G401.6 (cell line): Measurements from ENCODE around the gene PID1.
"Not testable (repeated sequence)": the region's sequence is repeated elsewhere in the genome, so short reads cannot be mapped to it uniquely, and the experiment has no call there.

Experiments used
- FAIRE-seq: peaks from 2 replicates; lab custom pipeline; 2012; peaks lifted over from hg19 to GRCh38; lab: Jason Lieb, UNC

Gene PID1

GRCh38 chr2:229212241-229212640 lies 58.8 kb downstream of the PID1 start:
- no peak for FAIRE-seq

DNA sequence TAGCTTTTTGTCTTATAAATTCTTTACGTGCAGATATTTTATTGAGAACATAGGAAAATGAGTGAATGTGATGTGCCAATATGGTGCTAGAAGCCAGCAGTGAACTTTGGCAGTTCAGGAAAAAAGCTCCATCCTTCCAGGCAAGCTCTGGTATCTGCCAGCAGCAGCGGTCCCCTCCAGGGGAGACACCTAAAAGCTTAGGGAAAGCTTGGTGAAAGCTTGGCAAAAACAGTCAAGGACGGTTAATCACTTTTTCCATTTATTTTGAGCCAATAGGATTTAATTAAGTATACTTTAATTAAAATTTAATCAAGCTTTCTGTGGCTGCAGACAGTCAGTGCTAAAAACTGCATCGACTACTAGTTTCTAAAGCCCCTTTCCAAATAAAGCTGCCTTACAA lies 60.4 kb downstream of the PID1 start:
- no peak for FAIRE-seq

GRCh38 chr2:229206548-229206947 lies 64.5 kb downstream of the PID1 start:
- no peak for FAIRE-seq

DNA sequence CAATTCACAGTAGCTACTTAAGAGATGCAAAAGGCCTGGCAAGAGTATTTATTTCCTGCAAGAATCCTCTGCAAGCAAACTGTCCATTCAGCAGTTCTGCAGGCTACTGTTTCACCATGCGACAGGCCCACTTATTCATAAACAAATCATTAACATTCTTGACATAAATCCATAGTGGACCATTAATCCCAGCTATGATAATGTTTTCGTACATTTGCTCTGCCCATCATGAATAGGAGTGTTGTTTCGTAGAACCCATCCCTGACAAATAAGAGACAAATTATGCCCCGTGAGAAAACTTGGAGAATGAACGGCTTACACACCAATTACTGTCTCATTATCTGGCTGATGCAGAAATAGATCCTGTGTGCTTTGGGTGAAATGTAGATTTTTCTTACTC lies 65.4 kb downstream of the PID1 start:
- no peak for FAIRE-seq

GRCh38 chr2:229202646-229203045 lies 68.4 kb downstream of the PID1 start:
- no peak for FAIRE-seq

- no peak for FAIRE-seq
These were observed 69.6 kb downstream of the PID1 start for GRCh38 chr2:229201521-229201920.

DNA sequence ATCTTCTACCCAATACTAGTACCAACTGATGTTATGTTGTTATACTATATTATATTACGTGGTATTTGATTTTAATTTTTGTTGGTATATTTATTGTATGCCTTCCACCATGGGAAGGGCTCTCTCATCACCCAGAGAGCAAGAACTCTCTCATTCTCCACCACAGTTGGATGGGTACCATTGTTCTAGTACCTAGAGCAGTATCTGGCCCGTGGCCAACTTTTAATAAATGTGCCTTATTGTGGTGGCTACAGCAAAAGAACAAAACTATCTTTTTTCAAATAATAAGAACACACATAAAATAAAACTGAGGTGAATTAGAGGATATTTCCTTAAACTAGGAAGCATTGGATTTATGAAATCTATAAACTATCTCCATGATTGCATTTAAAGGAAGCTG lies 71.8 kb downstream of the PID1 start:
- no peak for FAIRE-seq

- no peak for FAIRE-seq
These were observed 74.6 kb downstream of the PID1 start for GRCh38 chr2:229196448-229196847.

DNA sequence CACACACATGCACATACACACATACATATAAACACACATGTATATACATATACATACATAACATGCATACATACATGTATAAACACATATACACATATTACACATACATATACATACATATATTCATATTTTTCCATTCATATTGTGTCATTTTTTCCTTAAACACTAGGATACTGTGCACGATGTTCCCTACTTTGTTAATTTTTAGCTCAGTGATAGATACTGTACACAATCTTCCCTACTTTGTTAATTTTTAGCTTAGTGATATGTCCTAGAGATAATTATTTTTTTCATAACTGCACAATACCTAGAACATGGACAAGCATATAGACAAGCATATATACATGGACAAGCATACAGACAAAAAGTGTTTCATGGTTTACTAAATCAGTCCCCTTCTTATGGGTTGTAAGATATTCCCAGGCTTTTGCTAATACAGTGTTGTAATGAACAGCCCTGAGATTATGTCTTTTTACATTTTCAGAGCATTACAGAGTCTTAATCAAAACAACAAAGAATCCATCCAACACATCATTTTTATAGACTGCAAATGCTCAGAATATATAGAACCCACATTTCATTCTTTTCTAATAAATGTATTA lies 75.6 kb downstream of the PID1 start:
- no peak for FAIRE-seq

GRCh38 chr2:229193281-229193680 lies 77.8 kb downstream of the PID1 start:
- no peak for FAIRE-seq

- no peak for FAIRE-seq
These were observed 79.7 kb downstream of the PID1 start for GRCh38 chr2:229191413-229191812.

DNA sequence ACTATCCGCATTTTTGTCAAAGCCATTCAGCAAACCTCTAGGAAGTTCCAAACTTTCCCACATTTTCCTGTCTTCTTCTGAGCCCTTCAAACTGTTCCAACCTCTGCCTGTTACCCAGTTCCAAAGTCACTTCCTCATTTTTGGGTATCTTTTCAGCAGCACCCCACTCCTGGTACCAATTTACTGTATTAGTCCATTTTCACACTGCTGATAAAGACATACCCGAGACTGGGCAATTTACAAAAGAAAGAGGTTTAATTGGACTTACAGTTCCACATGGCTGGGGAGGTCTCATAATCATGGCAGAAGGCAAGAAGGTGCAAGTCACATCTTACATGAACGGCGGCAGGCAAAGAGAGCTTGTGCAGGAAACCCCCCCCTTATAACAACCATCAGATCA lies 84.0 kb downstream of the PID1 start:
- FAIRE-seq = not testable (repeated sequence)

GRCh38 chr2:229181641-229182040 lies 89.4 kb downstream of the PID1 start:
- no peak for FAIRE-seq

DNA sequence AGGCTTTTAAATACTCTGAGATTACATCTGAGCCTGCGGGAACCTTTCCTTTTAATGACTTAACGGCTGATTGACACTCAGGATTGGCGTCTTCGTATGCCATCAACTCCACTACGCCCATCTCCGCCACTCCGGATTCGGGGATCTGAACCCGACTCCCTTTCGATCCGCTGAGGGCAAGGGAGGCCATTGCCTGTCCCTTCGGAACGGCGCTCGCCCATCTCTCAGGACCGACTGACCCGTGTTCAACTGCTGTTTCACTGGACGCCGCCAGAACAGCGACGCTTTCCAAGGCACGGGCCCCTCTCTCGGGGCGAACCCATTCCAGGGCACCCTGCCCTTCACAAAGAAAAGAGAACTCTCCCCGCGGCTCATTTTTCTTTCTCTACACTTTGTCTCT lies 90.4 kb downstream of the PID1 start:
- no peak for FAIRE-seq

GRCh38 chr2:229179628-229180027 lies 91.5 kb downstream of the PID1 start:
- FAIRE-seq = no peak

GRCh38 chr2:229178706-229179105 lies 92.4 kb downstream of the PID1 start:
- no peak for FAIRE-seq

- FAIRE-seq = no peak
These were observed 93.0 kb downstream of the PID1 start for GRCh38 chr2:229178117-229178516.

DNA sequence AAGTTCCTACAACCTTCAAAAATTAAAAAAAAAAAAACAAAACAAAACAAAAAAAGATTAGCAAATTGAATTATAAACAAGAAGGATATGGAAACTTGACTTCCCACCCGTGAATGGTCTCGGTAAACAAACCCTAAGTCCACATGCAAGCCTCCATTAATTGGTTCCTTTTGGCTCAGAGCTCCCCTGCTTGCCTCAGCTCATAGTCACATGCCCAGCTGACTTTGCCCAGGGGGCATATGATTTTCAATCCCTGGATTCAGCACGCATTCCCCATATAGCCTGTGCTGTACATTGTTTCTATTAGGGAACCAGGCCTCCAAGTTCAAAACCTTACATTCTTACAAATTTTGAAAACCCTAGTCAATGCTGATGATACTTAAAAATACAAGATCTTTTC lies 95.0 kb downstream of the PID1 start:
- FAIRE-seq = no peak

GRCh38 chr2:229175497-229175863 lies 95.6 kb downstream of the PID1 start:
- FAIRE-seq = no peak

DNA sequence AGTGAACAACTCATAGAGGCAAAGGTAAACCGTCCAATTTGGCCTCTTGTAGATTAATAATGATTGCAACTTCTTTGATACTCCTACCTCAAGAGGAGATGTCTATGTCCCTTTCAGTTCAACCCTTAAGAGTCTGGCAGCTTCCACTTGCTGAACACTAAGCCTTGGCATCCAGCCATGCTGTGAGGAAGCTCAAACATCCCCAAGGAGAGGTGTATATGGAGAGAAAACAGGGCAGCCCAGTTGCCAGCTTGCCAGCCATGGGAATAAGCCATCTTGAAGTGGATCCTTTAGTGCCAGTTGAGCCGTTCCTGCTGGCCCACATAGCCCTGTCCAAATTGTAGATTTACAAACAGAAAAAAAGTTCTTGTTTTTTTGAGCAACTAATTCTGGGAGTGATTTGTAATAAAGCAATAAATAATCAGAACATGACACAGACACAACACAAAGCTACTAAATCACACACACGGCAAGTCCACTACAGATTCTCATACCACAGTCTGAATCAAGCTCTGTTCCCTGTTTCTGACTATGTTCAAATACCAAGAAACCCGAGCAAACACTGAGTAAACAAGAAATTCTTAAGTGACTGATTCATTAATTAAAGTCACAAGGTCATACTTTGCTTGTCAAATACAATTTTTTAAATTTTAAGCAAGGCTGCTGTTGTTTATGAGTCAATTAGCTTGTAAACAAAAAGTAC lies 96.1 kb downstream of the PID1 start:
- no peak for FAIRE-seq

DNA sequence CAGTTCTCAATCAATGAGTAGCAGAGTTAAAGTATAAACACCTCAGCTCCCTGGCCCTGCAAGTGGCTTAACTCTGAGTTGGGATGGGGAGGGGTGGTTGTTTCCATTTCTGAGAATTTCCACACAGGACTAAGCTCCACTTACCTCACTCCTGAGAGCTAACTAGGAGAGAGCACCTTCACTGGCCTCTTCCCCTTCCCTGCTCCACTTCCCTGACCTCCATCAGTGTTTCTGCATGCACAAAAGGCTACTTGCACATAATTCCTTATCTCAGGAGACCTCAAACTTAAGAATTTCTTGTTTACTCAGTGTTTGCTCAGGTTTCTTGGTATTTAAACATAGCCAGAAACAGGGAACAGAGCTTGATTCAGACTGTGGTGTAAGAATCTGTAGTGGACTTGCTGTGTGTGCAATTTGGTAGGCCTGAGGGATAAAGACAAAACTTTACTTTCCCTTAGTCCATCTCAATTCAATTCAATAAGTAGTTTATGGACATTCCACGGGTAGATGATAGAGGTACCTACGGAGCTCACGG lies 97.2 kb downstream of the PID1 start:
- no peak for FAIRE-seq

DNA sequence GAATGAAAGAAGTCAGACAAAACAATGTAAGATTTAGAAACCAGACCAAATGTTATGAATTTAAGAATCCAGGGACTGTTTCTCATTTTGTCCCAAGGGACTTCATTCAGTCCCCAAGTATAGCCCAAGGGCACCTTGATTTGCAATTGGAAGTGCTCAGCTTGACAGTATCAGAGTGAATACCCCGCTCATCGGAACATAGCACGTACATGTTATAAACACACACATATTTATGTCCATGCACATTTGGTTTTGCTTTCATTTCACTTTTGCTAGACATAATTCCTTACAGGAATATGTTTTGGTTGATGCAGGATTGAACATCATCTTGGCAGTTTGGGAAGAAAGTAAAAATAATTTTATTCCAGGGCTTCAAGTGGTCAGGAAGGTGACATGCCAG lies 100.2 kb downstream of the PID1 start:
- FAIRE-seq = no peak

GRCh38 chr2:229170171-229170570 lies 100.9 kb downstream of the PID1 start:
- no peak for FAIRE-seq

- FAIRE-seq = no peak
These were observed 101.3 kb downstream of the PID1 start for GRCh38 chr2:229169751-229170150.
